Colonic mucosa (tissue), 4 donors: ENCODE results near the gene RNASEH1. TPM values are rescaled to one million over a fixed set of nuclear protein-coding genes. Genes with fewer than 3 reads are reported as not detected.

Experiments
- DNase-seq: peaks from one replicate; pipeline ENCODE4 v3.0.0-alpha.2; 2020
- H3K27ac ChIP-seq: fragments of 200-600 bp; one replicate; pipeline ENCODE4 v1.8.0; 2021
- H3K27me3 ChIP-seq: fragments of 200-600 bp; one replicate; pipeline ENCODE4 v1.8.0; 2021
- H3K36me3 ChIP-seq: fragments of 200-600 bp; one replicate; pipeline ENCODE4 v1.8.0; 2021
- H3K4me1 ChIP-seq: fragments of 200-600 bp; one replicate; pipeline ENCODE4 v1.8.0; 2021; ENCODE audit warnings: mild to moderate bottlenecking
- H3K4me3 ChIP-seq: fragments of 200-600 bp; one replicate; pipeline ENCODE4 v1.8.0; 2021
- H3K9ac ChIP-seq, 2 donors: one replicate each; pipeline ENCODE4 v1.7.0; 2013; ENCODE audit warnings: control low read depth in 2 of 2, low read depth in 2 of 2, low read length in 2 of 2
- H3K9me3 ChIP-seq: fragments of 200-600 bp; one replicate; pipeline ENCODE4 v1.8.0; 2021
- CTCF ChIP-seq: fragments of 200-600 bp; IDR thresholded peaks from one replicate; pipeline ENCODE4 v1.8.0; 2022; ENCODE audit warnings: antibody characterized with exemption, mild to moderate bottlenecking
- intact Hi-C: fragments of 100-400 bp; cut with DNase I; formaldehyde crosslinking; loops from one replicate; pipeline ENCODE4 v1.14.1; 2022
- total RNA-seq, 2 donors: library from RNA; stranded (reverse); fragmentation: NEBNext Ultra II Directional in 1 of 2; extraction: Animal tissue kit (Norgen Biotek cat#: 25700) in 1 of 2; gene quantifications; one replicate each; pipeline ENCODE4 v1.2.1, GENCODE V29; 2021
- donor health status: healthy.
- donor health status: DM: no; HTN: no; CAD: no.
- donor health status: DM: no; HTN: no; CAD: no.

The RNASEH1 gene
- total RNA-seq, 2 donors from 2014 or later = 13.3 to 18.8 TPM

DNA sequence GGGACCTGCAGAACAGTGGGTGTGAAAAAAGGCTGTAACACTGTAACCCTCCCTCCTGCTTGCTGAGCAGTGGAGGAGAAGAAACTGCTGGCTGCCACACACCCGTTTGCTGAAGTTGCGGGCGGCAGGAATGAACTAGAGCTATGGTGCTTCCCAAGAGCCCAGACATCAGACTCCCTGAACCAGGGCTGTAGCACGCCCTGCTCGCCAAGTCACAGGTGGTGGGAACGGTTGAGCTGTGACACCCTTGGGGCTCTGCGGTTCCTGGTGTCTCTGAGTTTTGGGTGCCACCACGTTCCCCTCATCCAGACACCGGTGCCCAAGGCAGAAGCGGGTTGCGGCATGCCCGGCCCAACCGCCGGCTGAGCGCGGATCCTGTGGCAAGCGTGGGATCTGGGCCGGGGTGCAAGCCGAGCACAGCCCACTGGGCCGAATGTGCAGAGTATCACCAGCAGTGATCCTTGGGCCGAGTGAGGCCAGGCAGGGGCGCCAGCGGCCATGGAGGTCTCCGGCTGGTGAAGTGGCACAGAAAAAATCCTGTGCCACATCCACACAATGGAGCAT lies 23.8 kb downstream of the RNASEH1 start:
- no peaks in the 10 kb centered on the region for H3K4me1 ChIP-seq
- no peak overlapping the region for H3K4me3 ChIP-seq
- DNase-seq = no peak
- no peak overlapping the region for H3K9ac ChIP-seq
- H3K27me3 ChIP-seq = no peaks in the 10 kb centered on the region
- no peak for TF ChIP-seq CTCF
- H3K9me3 ChIP-seq = no peaks in the 10 kb centered on the region
- intact Hi-C loops = no loop called here
- no peak overlapping the region for H3K27ac ChIP-seq
- no peaks in the 10 kb centered on the region for H3K36me3 ChIP-seq

- H3K4me1 ChIP-seq = no peaks in the 10 kb centered on the region
- no peak for TF ChIP-seq CTCF
- H3K9ac ChIP-seq = no peak overlapping the region
- no peaks in the 10 kb centered on the region for H3K27me3 ChIP-seq
- no peak overlapping the region for H3K27ac ChIP-seq
- H3K36me3 ChIP-seq = no peaks in the 10 kb centered on the region
- no peak for DNase-seq
- no peaks in the 10 kb centered on the region for H3K9me3 ChIP-seq
- intact Hi-C loops = no loop called here
- no peak overlapping the region for H3K4me3 ChIP-seq
Measured at GRCh38 chr2:3533836-3534235, 24.3 kb downstream of the RNASEH1 start.

GRCh38 chr2:3532941-3533340 lies 25.2 kb downstream of the RNASEH1 start:
- no peak overlapping the region for H3K27ac ChIP-seq

DNA sequence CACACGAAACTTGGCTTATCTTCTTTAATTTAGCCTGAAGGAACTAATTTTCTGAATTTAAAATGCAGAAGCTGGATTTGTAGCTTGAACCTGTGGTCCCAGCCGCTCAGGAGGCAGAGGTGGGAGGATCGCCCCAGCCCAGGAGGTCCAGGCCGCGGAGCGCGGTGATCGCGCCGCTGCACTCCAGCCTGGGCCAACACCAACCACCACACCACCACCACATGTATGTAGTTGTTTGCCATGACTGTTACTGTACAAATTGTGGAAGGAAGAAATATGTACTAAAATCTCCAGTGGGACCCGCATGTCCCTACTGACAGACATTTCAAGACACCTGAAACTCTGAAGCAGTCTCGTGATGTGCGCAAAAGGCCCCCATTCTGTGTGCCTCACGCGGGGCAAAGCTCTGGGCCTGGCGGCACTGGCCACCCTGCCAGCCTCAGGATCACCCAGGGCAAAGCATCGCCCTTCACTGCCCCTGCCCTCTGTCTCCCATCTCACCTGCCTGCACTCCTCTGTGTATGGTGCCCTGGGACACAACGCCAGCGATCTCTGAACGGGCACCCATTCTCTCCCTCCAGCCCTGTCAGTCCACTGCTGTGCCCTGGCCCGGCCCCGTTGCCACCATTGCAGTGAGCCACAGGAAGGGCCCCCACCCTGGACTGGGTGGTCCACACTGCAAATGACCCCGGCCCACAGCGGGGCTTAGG lies 28.7 kb downstream of the RNASEH1 start:
- intact Hi-C loops = no loop called here
- no peak for TF ChIP-seq CTCF
- no peak overlapping the region for H3K27ac ChIP-seq
- no peak overlapping the region for H3K9ac ChIP-seq
- H3K4me1 ChIP-seq = no peaks in the 10 kb centered on the region
- H3K36me3 ChIP-seq = no peaks in the 10 kb centered on the region
- no peaks in the 10 kb centered on the region for H3K27me3 ChIP-seq
- H3K4me3 ChIP-seq = no peak overlapping the region
- DNase-seq = no peak
- H3K9me3 ChIP-seq = no peaks in the 10 kb centered on the region

More at GRCh38 chr2:3532941-3533340, 25.2 kb downstream of the RNASEH1 start:
- Histone ChIP-seq H3K9me3 (no peaks in the 10 kb centered on the region), H3K4me3 (no peak overlapping the region), H3K27me3 (no peaks in the 10 kb centered on the region), H3K9ac (no peak overlapping the region), H3K4me1 (no peaks in the 10 kb centered on the region), H3K36me3 (no peaks in the 10 kb centered on the region)
- DNase-seq = no peak
- TF ChIP-seq CTCF = no peak
- intact Hi-C loops = no loop called here

DNA sequence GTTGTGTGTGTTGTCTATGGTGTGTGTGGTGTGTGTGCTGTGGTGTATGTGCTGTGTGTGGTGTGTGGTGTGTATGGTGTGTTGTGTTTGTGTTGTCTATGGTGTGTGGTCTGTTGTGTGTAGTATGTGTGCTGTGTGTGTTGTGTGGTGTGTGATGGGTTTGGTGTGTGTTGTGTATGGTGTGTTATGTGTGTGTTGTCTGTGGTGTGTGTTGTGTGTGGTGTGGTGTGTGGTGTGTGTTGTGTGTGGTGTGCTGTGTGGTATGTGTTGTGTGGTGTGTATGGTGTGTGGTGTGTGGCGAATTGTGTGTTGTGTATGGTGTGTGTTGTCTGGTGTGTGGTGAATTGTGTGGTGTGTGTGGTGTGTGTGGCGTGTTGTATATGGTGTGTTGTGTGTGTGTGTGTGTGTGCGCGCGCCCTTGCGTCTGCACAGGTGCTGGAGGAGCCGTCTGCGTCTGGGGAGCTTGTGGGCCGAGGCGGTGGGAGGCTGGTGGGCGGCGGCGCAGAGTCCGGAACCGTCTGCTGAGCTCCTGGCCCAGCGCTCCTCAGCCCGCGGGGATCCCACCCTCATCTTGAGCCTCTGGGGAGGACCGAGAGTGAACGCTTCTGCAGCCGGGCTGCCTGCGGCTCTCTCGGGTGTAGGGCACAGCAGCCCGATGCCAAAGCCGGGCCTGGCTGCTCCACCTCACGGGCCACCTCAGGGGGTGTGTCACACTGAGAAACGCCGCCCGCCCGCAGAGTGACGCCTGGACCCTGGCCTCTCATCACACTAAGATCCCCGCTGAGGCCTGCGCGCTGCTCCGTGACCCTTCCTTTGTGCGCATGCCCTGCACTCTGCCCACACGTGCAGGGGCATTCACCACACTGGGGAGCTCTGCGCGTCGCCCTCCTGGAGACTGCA lies 30.0 kb downstream of the RNASEH1 start:
- Histone ChIP-seq H3K9ac (no peak overlapping the region), H3K36me3 (no peaks in the 10 kb centered on the region), H3K9me3 (no peaks in the 10 kb centered on the region), H3K4me1 (no peaks in the 10 kb centered on the region), H3K4me3 (no peak overlapping the region), H3K27ac (no peak overlapping the region), H3K27me3 (no peaks in the 10 kb centered on the region)
- intact Hi-C loops = no loop called here
- DNase-seq = no peak
- TF ChIP-seq CTCF = no peak
